Calu3 (cell line): ENCODE measurements around the gene JARID2. TPM values are rescaled to one million over a fixed set of nuclear protein-coding genes. Genes with fewer than 3 reads are reported as not detected.

Experiments
- BruUV-seq: library from RNA; stranded (reverse); fragments of 400-500 nt; replicated peaks from 2 replicates; lab custom pipeline; 2021; lab: Mats Ljungman, UMichigan
- CTCF ChIA-PET: fragments of 300-600 bp; sonication (Branson Sonifier 250); formaldehyde crosslinking; loops from one replicate; lab custom pipeline; 2022; ENCODE audit warnings: antibody characterized with exemption; lab: Charles Lee
- DNase-seq: peaks from one replicate; pipeline ENCODE4 v3.0.0; 2022
- H3K27ac Mint-ChIP-seq: one replicate; pipeline ENCODE4 v1.8.0; 2022; ENCODE audit warnings: mixed read lengths; ENCODE audit not compliant: unreplicated experiment
- H3K27me3 Mint-ChIP-seq: one replicate; pipeline ENCODE4 v1.8.0; 2022; ENCODE audit warnings: mixed read lengths; ENCODE audit not compliant: unreplicated experiment
- H3K36me3 Mint-ChIP-seq: one replicate; pipeline ENCODE4 v1.8.0; 2022; ENCODE audit warnings: mild to moderate bottlenecking, moderate library complexity, mixed read lengths; ENCODE audit not compliant: insufficient read depth, unreplicated experiment
- H3K4me1 Mint-ChIP-seq: one replicate; pipeline ENCODE4 v1.8.0; 2022; ENCODE audit warnings: mild to moderate bottlenecking, low read depth, mixed read lengths; ENCODE audit not compliant: unreplicated experiment
- H3K4me3 Mint-ChIP-seq: one replicate; pipeline ENCODE4 v1.8.0; 2022; ENCODE audit warnings: mild to moderate bottlenecking, low read depth, moderate library complexity, mixed read lengths; ENCODE audit not compliant: unreplicated experiment
- H3K9me3 Mint-ChIP-seq: one replicate; pipeline ENCODE4 v1.8.0; 2022; ENCODE audit warnings: low read depth, mixed read lengths; ENCODE audit not compliant: unreplicated experiment
- CTCF ChIP-seq: fragments of 200-600 bp; IDR thresholded peaks from one replicate; pipeline ENCODE4 v1.8.0; 2022; ENCODE audit warnings: antibody characterized with exemption; ENCODE audit not compliant: unreplicated experiment
- intact Hi-C: fragments of 100-400 bp; cut with micrococcal nuclease; formaldehyde crosslinking; loops from one replicate; pipeline ENCODE4 v1.10.0; 2022; ENCODE audit not compliant: unreplicated experiment
- total RNA-seq: library from RNA; stranded (reverse); gene quantifications from 2 replicates; pipeline ENCODE4 v1.2.3, GENCODE V29; 2022

Gene JARID2
- total RNA-seq, 1 experiment from 2014 or later = 9.4 TPM

- H3K4me3 Mint-ChIP-seq = no peak overlapping the region
- CTCF ChIA-PET = interaction anchor here (0.6 kb wide), 1 partner anchor 35 kb away, joined by 3 read pairs; no protein-coding TSS in a partner anchor
- H3K9me3 Mint-ChIP-seq = peaks cover 2% of the 10 kb centered on the region
- TF ChIP-seq CTCF = no peak
- peaks cover 8% of the 10 kb centered on the region for H3K4me1 Mint-ChIP-seq
- no peaks in the 10 kb centered on the region for H3K27me3 Mint-ChIP-seq
- H3K36me3 Mint-ChIP-seq = no peaks in the 10 kb centered on the region
- DNase-seq = no peak
- intact Hi-C loops = no loop called here
- H3K27ac Mint-ChIP-seq = no peak overlapping the region
- no TSS peak for BruUV-seq
These were observed 189.6 kb downstream of the JARID2 start for GRCh38 chr6:15435468-15435867.

GRCh38 chr6:15436451-15436850 is 190.6 kb downstream of the JARID2 start:
- no TSS peak for BruUV-seq
- intact Hi-C loops = no loop called here
- Mint-ChIP-seq H3K27me3 (no peaks in the 10 kb centered on the region), H3K9me3 (peaks cover 2% of the 10 kb centered on the region), H3K27ac (no peak overlapping the region), H3K36me3 (no peaks in the 10 kb centered on the region), H3K4me3 (no peak overlapping the region), H3K4me1 (peaks cover 1% of the 10 kb centered on the region)
- CTCF ChIA-PET = no interaction called here
- DNase-seq = no peak
- TF ChIP-seq CTCF = no peak

- Mint-ChIP-seq H3K27me3 (no peaks in the 10 kb centered on the region), H3K36me3 (no peaks in the 10 kb centered on the region), H3K4me3 (no peak overlapping the region), H3K9me3 (peaks cover 2% of the 10 kb centered on the region), H3K4me1 (peaks cover 2% of the 10 kb centered on the region), H3K27ac (no peak overlapping the region)
- DNase-seq = no peak
- CTCF ChIA-PET = no interaction called here
- BruUV-seq = no TSS peak
- intact Hi-C loops = no loop called here
- no peak for TF ChIP-seq CTCF
These were observed 191.3 kb downstream of the JARID2 start for GRCh38 chr6:15437090-15437635.

GRCh38 chr6:15439410-15440025 is 193.6 kb downstream of the JARID2 start:
- Mint-ChIP-seq H3K9me3 (peaks cover 2% of the 10 kb centered on the region), H3K4me1 (peaks cover 17% of the 10 kb centered on the region), H3K27ac (no peak overlapping the region), H3K36me3 (no peaks in the 10 kb centered on the region), H3K27me3 (no peaks in the 10 kb centered on the region), H3K4me3 (no peak overlapping the region)
- DNase-seq = no peak
- no peak for TF ChIP-seq CTCF
- CTCF ChIA-PET = interaction anchor here (0.6 kb wide), 1 partner anchor 257 kb away, joined by 3 read pairs; no protein-coding TSS in a partner anchor
- BruUV-seq = no TSS peak
- intact Hi-C loops = loop anchor here (5.0 to 10.0 kb wide), 2 partner anchors 115 to 192 kb away; partner anchors contain the start of gene JARID2
